ENCODE data around the gene ECE2.

ECE2 gene

GRCh38 chr3:184234671-184235380 lies 41.0 kb upstream of the ECE2 start:
- Histone ChIP-seq H3K4me3 (ENCODE audit: low read depth, low read length, poor library complexity, severe bottlenecking) (no peak overlapping the region), H3K27ac (ENCODE audit: low read depth, low read length, poor library complexity, severe bottlenecking) (no peak overlapping the region), H3K27me3 (ENCODE audit: insufficient read depth, low read length) (peaks cover 9% of the 10 kb centered on the region), H4K20me1 (ENCODE audit: insufficient read depth, low read length) (no peaks in the 10 kb centered on the region), H3K79me2 (ENCODE audit: insufficient read depth, low read length) (no peaks in the 10 kb centered on the region), H3K4me1 (ENCODE audit: insufficient read depth, low read length, severe bottlenecking) (peaks cover 4% of the 10 kb centered on the region), H2AFZ (ENCODE audit: low read length) (no peak overlapping the region), H3F3A (ENCODE audit: insufficient read depth, low read length) (no peaks in the 10 kb centered on the region), H3K4me2 (ENCODE audit: low read length) (no peak overlapping the region), H3K9ac (ENCODE audit: low read length) (no peak overlapping the region), H3K9me2 (ENCODE audit: low read depth, low read length) (no peaks in the 10 kb centered on the region), H3K9me3 (ENCODE audit: low read length) (no peaks in the 10 kb centered on the region), H3K36me3 (ENCODE audit: insufficient read depth, low read length) (no peaks in the 10 kb centered on the region)
- TF ChIP-seq CTCF (IDR thresholded peaks at IDR 0.05; ENCODE audit: low read length) = no peak
- TF ChIP-seq EZH2 (IDR thresholded peaks at IDR 0.05; ENCODE audit: borderline replicate concordance, low read length) = no peak

DNA sequence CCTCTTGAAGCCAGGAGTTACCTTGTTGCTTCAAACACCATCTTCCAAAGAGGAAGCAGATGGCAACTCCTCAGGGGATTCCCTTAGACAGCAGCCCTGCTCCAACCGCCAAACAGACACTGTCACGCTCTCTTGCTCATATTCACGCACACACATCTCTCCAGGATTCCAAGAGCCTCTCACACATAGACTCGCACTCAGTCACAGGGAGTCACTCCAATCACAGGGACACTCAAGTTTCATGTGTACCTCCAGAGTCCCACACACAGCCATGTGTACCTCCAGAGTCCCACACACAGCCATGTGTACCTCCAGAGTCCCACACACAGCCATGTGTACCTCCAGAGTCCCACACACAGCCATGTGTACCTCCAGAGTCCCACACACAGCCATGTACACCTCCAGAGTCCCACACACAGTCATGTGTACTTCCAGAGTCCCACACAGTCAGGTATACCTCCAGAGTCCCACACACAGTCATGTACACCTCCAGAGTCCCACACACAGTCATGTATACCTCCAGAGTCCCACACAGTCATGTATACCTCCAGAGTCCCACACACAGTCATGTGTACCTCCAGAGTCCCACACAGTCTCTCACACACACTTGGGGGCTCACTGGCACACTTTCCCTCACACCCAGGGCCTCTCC lies 40.3 kb upstream of the ECE2 start:
- no peaks in the 10 kb centered on the region for H3K9me3 ChIP-seq (ENCODE audit: low read length)
- H3K27ac ChIP-seq (ENCODE audit: low read depth, low read length, poor library complexity, severe bottlenecking) = no peak overlapping the region
- no peaks in the 10 kb centered on the region for H3K9me2 ChIP-seq (ENCODE audit: low read depth, low read length)
- H3K4me3 ChIP-seq (ENCODE audit: low read depth, low read length, poor library complexity, severe bottlenecking) = no peak overlapping the region
- H3K4me2 ChIP-seq (ENCODE audit: low read length) = no peak overlapping the region
- peaks cover 9% of the 10 kb centered on the region for H3K27me3 ChIP-seq (ENCODE audit: insufficient read depth, low read length)
- no peaks in the 10 kb centered on the region for H3K79me2 ChIP-seq (ENCODE audit: insufficient read depth, low read length)
- H3K36me3 ChIP-seq (ENCODE audit: insufficient read depth, low read length) = no peaks in the 10 kb centered on the region
- no peaks in the 10 kb centered on the region for H3K4me1 ChIP-seq (ENCODE audit: insufficient read depth, low read length, severe bottlenecking)
- H3F3A ChIP-seq (ENCODE audit: insufficient read depth, low read length) = no peaks in the 10 kb centered on the region
- no peak overlapping the region for H3K9ac ChIP-seq (ENCODE audit: low read length)
- no peaks in the 10 kb centered on the region for H4K20me1 ChIP-seq (ENCODE audit: insufficient read depth, low read length)
- no peak overlapping the region for H2AFZ ChIP-seq (ENCODE audit: low read length)
- TF ChIP-seq EZH2 (IDR thresholded peaks at IDR 0.05; ENCODE audit: borderline replicate concordance, low read length) = no peak
- TF ChIP-seq CTCF (IDR thresholded peaks at IDR 0.05; ENCODE audit: low read length) = no peak

- Histone ChIP-seq H3K9ac (ENCODE audit: low read length) (no peak overlapping the region), H2AFZ (ENCODE audit: low read length) (no peak overlapping the region), H3K4me2 (ENCODE audit: low read length) (no peak overlapping the region)
Measured at GRCh38 chr3:184236033-184236410, 39.8 kb upstream of the ECE2 start.

More at GRCh38 chr3:184236033-184236410, 39.8 kb upstream of the ECE2 start:
- no peaks in the 10 kb centered on the region for H4K20me1 ChIP-seq (ENCODE audit: insufficient read depth, low read length)
- no peaks in the 10 kb centered on the region for H3K4me1 ChIP-seq (ENCODE audit: insufficient read depth, low read length, severe bottlenecking)
- no peak overlapping the region for H3K4me3 ChIP-seq (ENCODE audit: low read depth, low read length, poor library complexity, severe bottlenecking)
- H3K36me3 ChIP-seq (ENCODE audit: insufficient read depth, low read length) = no peaks in the 10 kb centered on the region
- no peak overlapping the region for H3K27ac ChIP-seq (ENCODE audit: low read depth, low read length, poor library complexity, severe bottlenecking)
- no peaks in the 10 kb centered on the region for H3K9me3 ChIP-seq (ENCODE audit: low read length)
- H3F3A ChIP-seq (ENCODE audit: insufficient read depth, low read length) = no peaks in the 10 kb centered on the region
- TF ChIP-seq EZH2 (IDR thresholded peaks at IDR 0.05; ENCODE audit: borderline replicate concordance, low read length) (no peak), CTCF (IDR thresholded peaks at IDR 0.05; ENCODE audit: low read length) (no peak)
- H3K27me3 ChIP-seq (ENCODE audit: insufficient read depth, low read length) = peaks cover 9% of the 10 kb centered on the region
- H3K79me2 ChIP-seq (ENCODE audit: insufficient read depth, low read length) = no peaks in the 10 kb centered on the region
- H3K9me2 ChIP-seq (ENCODE audit: low read depth, low read length) = no peaks in the 10 kb centered on the region

Data from OCI-LY1 (cell line).